Fibroblast of lung (primary cell): ENCODE data around the gene SPTBN1.

Experiments
- CTCF ChIP-seq, 2 donors: IDR thresholded peaks in 1 of 2; conservative IDR thresholded peaks in 1 of 2; 1 replicate in 1 of 2; 2 replicates in 1 of 2; pipeline ENCODE4 v1.5.1; 2011 to 2012; ENCODE audit warnings: low read length in 2 of 2, control low read depth in 1 of 2, inconsistent platforms in 1 of 2, low read depth in 1 of 2, mild to moderate bottlenecking in 1 of 2
- EZH2 ChIP-seq: IDR thresholded peaks from 2 replicates; pipeline ENCODE4 v1.5.1; 2012; ENCODE audit warnings: low read length, control low read depth, mild to moderate bottlenecking; ENCODE audit errors: missing control alignments

- TF ChIP-seq CTCF (conservative IDR thresholded peaks at IDR 0.05 in 1 of 2, IDR thresholded peaks at IDR 0.05 in 1 of 2; ENCODE audit: low read depth in 1 of 2, low read length in 2 of 2) (no peak), EZH2 (no peak)
These were observed 63.8 kb downstream of the SPTBN1 start for GRCh38 chr2:54519841-54520459.
